Vagina (tissue), 2 donors: ENCODE data around the gene HRCT1.

Experiments
- POLR2A ChIP-seq, 2 donors: fragments of 450-650 bp; IDR thresholded peaks; one replicate each; pipeline ENCODE4 v1.6.1; 2017; ENCODE audit warnings: antibody characterized with exemption in 2 of 2, mild to moderate bottlenecking in 2 of 2, moderate library complexity in 2 of 2
- POLR2AphosphoS5 ChIP-seq, 2 donors: sonication (generic); formaldehyde crosslinking; IDR thresholded peaks; one replicate each; pipeline ENCODE4 v1.9.0; 2017; ENCODE audit warnings: antibody characterized with exemption in 2 of 2, mild to moderate bottlenecking in 2 of 2, low read depth in 1 of 2; ENCODE audit not compliant: insufficient read depth in 1 of 2
- TF ChIP-seq, protein P1 (sequence below), 3 experiments: fragments of 450-650 bp in 2 of 3; fragments of 200-600 bp in 1 of 3; sonication (generic) in 1 of 3; IDR thresholded peaks; one replicate each; pipeline ENCODE4 v1.5.1; 2017 to 2019; ENCODE audit warnings: antibody characterized with exemption in 3 of 3, mild to moderate bottlenecking in 2 of 3, moderate library complexity in 2 of 3

- TF ChIP-seq POLR2AphosphoS5 (IDR thresholded peaks at IDR 0.05; ENCODE audit: insufficient read depth in 1 of 2, low read depth in 1 of 2) (no peak), POLR2A (IDR thresholded peaks at IDR 0.05) (no peak)
- TF ChIP-seq, protein P1, sequence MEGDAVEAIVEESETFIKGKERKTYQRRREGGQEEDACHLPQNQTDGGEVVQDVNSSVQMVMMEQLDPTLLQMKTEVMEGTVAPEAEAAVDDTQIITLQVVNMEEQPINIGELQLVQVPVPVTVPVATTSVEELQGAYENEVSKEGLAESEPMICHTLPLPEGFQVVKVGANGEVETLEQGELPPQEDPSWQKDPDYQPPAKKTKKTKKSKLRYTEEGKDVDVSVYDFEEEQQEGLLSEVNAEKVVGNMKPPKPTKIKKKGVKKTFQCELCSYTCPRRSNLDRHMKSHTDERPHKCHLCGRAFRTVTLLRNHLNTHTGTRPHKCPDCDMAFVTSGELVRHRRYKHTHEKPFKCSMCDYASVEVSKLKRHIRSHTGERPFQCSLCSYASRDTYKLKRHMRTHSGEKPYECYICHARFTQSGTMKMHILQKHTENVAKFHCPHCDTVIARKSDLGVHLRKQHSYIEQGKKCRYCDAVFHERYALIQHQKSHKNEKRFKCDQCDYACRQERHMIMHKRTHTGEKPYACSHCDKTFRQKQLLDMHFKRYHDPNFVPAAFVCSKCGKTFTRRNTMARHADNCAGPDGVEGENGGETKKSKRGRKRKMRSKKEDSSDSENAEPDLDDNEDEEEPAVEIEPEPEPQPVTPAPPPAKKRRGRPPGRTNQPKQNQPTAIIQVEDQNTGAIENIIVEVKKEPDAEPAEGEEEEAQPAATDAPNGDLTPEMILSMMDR (IDR thresholded peaks at IDR 0.05): no peak
Observed at GRCh38 chr9:35938474-35939356, 32.7 kb downstream of the HRCT1 start.
